Mesenchymal stem cell (in vitro differentiated cells and primary cell): ENCODE data around the gene SORCS1.

Source experiments
- DNase-seq: peaks from one replicate; pipeline ENCODE4 v3.0.0-alpha.2; 2013
- H2AFZ ChIP-seq: one replicate; pipeline ENCODE4 v1.6.1; 2013; ENCODE audit warnings: low read depth, mild to moderate bottlenecking, control low read depth, inconsistent platforms, low read length, moderate library complexity
- H2AK5ac ChIP-seq: 2 replicates; pipeline ENCODE4 v1.6.1; 2013; ENCODE audit warnings: low read length, moderate library complexity, mild to moderate bottlenecking, inconsistent platforms; ENCODE audit not compliant: severe bottlenecking
- H2BK120ac ChIP-seq: one replicate; pipeline ENCODE4 v1.6.1; 2013; ENCODE audit warnings: low read depth, mild to moderate bottlenecking, inconsistent platforms, low read length, moderate library complexity
- H2BK12ac ChIP-seq, 2 experiments: one replicate each; pipeline ENCODE4 v1.6.1; 2013; ENCODE audit warnings: inconsistent platforms in 2 of 2, low read length in 2 of 2, mild to moderate bottlenecking in 2 of 2, moderate library complexity in 2 of 2, control low read depth in 1 of 2
- H2BK15ac ChIP-seq: one replicate; pipeline ENCODE4 v1.6.1; 2013; ENCODE audit warnings: mild to moderate bottlenecking, low read depth, inconsistent platforms; ENCODE audit not compliant: poor library complexity, severe bottlenecking
- H2BK5ac ChIP-seq: 2 replicates; pipeline ENCODE4 v1.6.1; 2013; ENCODE audit warnings: low read depth, mild to moderate bottlenecking, low read length, control low read depth, inconsistent platforms; ENCODE audit not compliant: poor library complexity, severe bottlenecking
- H3K14ac ChIP-seq, 2 experiments: one replicate each; pipeline ENCODE4 v1.6.1; 2013; ENCODE audit warnings: inconsistent platforms in 2 of 2, low read length in 2 of 2, control low read depth in 1 of 2, mild to moderate bottlenecking in 1 of 2, moderate library complexity in 1 of 2
- H3K18ac ChIP-seq, 2 experiments: one replicate each; pipeline ENCODE4 v1.6.1; 2013; ENCODE audit warnings: inconsistent platforms in 2 of 2, low read length in 2 of 2, control low read depth in 1 of 2, low read depth in 1 of 2, mild to moderate bottlenecking in 1 of 2
- H3K23ac ChIP-seq, 2 experiments: one replicate each; pipeline ENCODE4 v1.6.1; 2013; ENCODE audit warnings: inconsistent platforms in 2 of 2, low read length in 2 of 2, mild to moderate bottlenecking in 2 of 2, moderate library complexity in 2 of 2, control low read depth in 1 of 2
- H3K27ac ChIP-seq: 2 replicates; pipeline ENCODE4 v1.5.1; 2013; ENCODE audit warnings: mild to moderate bottlenecking, moderate library complexity, low read length, control low read depth, inconsistent platforms; ENCODE audit not compliant: poor library complexity, severe bottlenecking
- H3K27me3 ChIP-seq, 2 experiments: 2 replicates each; pipeline versions ENCODE4 v1.6.1 to v1.7.0; 2013; ENCODE audit warnings: low read length in 2 of 2, mild to moderate bottlenecking in 2 of 2, moderate library complexity in 2 of 2, control low read depth in 1 of 2, inconsistent platforms in 1 of 2; ENCODE audit not compliant: control insufficient read depth in 1 of 2, insufficient read depth in 1 of 2
- H3K36me3 ChIP-seq, 2 experiments: 2 replicates each; pipeline versions ENCODE4 v1.6.1 to v1.7.0; 2013; ENCODE audit warnings: low read length in 2 of 2, control low read depth in 1 of 2, inconsistent platforms in 1 of 2, low read depth in 1 of 2, mild to moderate bottlenecking in 1 of 2; ENCODE audit not compliant: insufficient read depth in 2 of 2, control insufficient read depth in 1 of 2
- H3K4ac ChIP-seq, 2 experiments: one replicate each; pipeline ENCODE4 v1.6.1; 2013; ENCODE audit warnings: inconsistent platforms in 2 of 2, low read length in 2 of 2, mild to moderate bottlenecking in 2 of 2, moderate library complexity in 2 of 2, control low read depth in 1 of 2, low read depth in 1 of 2
- H3K4me1 ChIP-seq: 2 replicates; pipeline ENCODE4 v1.6.1; 2013; ENCODE audit warnings: low read depth, low read length, control low read depth; ENCODE audit not compliant: control insufficient read depth, insufficient read depth
- H3K4me2 ChIP-seq: 2 replicates; pipeline ENCODE4 v1.6.1; 2013; ENCODE audit warnings: low read length, mild to moderate bottlenecking, inconsistent platforms; ENCODE audit not compliant: poor library complexity, severe bottlenecking
- H3K4me3 ChIP-seq, 2 experiments: 2 replicates each; pipeline versions ENCODE4 v1.5.1 to v1.7.0; 2013; ENCODE audit warnings: low read length in 2 of 2, mild to moderate bottlenecking in 2 of 2, control low read depth in 1 of 2, low read depth in 1 of 2; ENCODE audit not compliant: insufficient read depth in 1 of 2
- H3K79me1 ChIP-seq: replicated peaks from 2 replicates; pipeline ENCODE4 v1.6.1; 2013; ENCODE audit warnings: mild to moderate bottlenecking, control low read depth, low read length, inconsistent platforms; ENCODE audit not compliant: poor library complexity, severe bottlenecking
- H3K9ac ChIP-seq: 2 replicates; pipeline ENCODE4 v1.7.0; 2013; ENCODE audit warnings: mild to moderate bottlenecking, low read length, moderate library complexity
- H3K9me3 ChIP-seq: 2 replicates; pipeline ENCODE4 v1.7.0; 2013; ENCODE audit warnings: mild to moderate bottlenecking, low read length; ENCODE audit not compliant: control insufficient read depth
- H4K8ac ChIP-seq: one replicate; pipeline ENCODE4 v1.6.1; 2013; ENCODE audit warnings: inconsistent platforms, mild to moderate bottlenecking, low read length, moderate library complexity
- H4K91ac ChIP-seq: one replicate; pipeline ENCODE4 v1.6.1; 2013; ENCODE audit warnings: mild to moderate bottlenecking, low read length, inconsistent platforms
- WGBS: methylation state at CpG from one replicate; pipeline ENCODE4 v1.1.7; 2013; ENCODE audit warnings: mixed read lengths; 5-methylcytosine and 5-hydroxymethylcytosine counted together

SORCS1 gene

GRCh38 chr10:106972381-106972780 is 192.1 kb downstream of the SORCS1 start:
- H4K91ac ChIP-seq: no peak overlapping the region
- H3K18ac ChIP-seq: no peak overlapping the region
- no peak overlapping the region for H3K23ac ChIP-seq
- no peak overlapping the region for H2AFZ ChIP-seq
- H4K8ac ChIP-seq: no peak overlapping the region
- H3K9me3 ChIP-seq: no peaks in the 10 kb centered on the region
- H3K9ac ChIP-seq: no peak overlapping the region
- no peak overlapping the region for H3K14ac ChIP-seq
- H3K27me3 ChIP-seq: no peaks in the 10 kb centered on the region
- H2BK12ac ChIP-seq: no peak overlapping the region
- no CpG with 5 or more reads among the region's 2 CpGs for WGBS
- H3K4ac ChIP-seq: no peak overlapping the region
- no peak overlapping the region for H3K4me3 ChIP-seq
- H3K4me1 ChIP-seq: no peaks in the 10 kb centered on the region
- H3K79me1 ChIP-seq: no peaks in the 10 kb centered on the region
- no peak overlapping the region for H2AK5ac ChIP-seq
- DNase-seq: no peak
- no peaks in the 10 kb centered on the region for H3K36me3 ChIP-seq
- H3K27ac ChIP-seq: no peak overlapping the region
- H2BK120ac ChIP-seq: no peak overlapping the region
- H2BK15ac ChIP-seq: no peak overlapping the region
- H2BK5ac ChIP-seq: no peak overlapping the region
- no peak overlapping the region for H3K4me2 ChIP-seq

DNA sequence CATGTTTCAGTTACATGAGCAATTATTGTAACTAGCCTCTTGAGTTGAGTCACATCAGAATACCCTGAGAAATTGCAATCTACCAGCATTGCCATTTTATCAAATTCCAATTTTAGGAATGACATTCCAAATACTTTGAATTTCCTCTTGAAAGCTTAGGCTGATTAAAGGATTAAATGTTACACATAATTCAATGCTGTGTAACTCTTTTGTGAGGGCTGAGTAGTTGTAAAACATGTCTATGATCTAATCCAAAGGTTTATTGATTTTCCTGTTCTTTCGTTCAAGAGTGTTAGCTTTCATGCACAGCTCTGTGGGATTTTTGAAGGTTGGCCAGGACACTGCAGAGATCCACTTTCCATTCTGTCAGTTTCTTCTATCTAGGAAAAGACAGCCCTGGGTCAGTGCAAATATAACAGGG is 193.1 kb downstream of the SORCS1 start:
- no peaks in the 10 kb centered on the region for H3K4me1 ChIP-seq
- H2AFZ ChIP-seq: no peak overlapping the region
- no peak overlapping the region for H3K14ac ChIP-seq
- no peak overlapping the region for H2AK5ac ChIP-seq
- H2BK120ac ChIP-seq: no peak overlapping the region
- H4K91ac ChIP-seq: no peak overlapping the region
- WGBS: 73% methylated on average over 1 of the region's 1 CpG
- H3K27me3 ChIP-seq: no peaks in the 10 kb centered on the region
- no peaks in the 10 kb centered on the region for H3K36me3 ChIP-seq
- H3K9me3 ChIP-seq: no peaks in the 10 kb centered on the region
- no peak overlapping the region for H3K23ac ChIP-seq
- H3K4me3 ChIP-seq: no peak overlapping the region
- no peak overlapping the region for H3K18ac ChIP-seq
- no peak for DNase-seq
- no peak overlapping the region for H2BK5ac ChIP-seq
- H3K9ac ChIP-seq: no peak overlapping the region
- no peaks in the 10 kb centered on the region for H3K79me1 ChIP-seq
- no peak overlapping the region for H3K4ac ChIP-seq
- no peak overlapping the region for H3K27ac ChIP-seq
- no peak overlapping the region for H2BK15ac ChIP-seq
- no peak overlapping the region for H4K8ac ChIP-seq
- no peak overlapping the region for H2BK12ac ChIP-seq
- no peak overlapping the region for H3K4me2 ChIP-seq

DNA sequence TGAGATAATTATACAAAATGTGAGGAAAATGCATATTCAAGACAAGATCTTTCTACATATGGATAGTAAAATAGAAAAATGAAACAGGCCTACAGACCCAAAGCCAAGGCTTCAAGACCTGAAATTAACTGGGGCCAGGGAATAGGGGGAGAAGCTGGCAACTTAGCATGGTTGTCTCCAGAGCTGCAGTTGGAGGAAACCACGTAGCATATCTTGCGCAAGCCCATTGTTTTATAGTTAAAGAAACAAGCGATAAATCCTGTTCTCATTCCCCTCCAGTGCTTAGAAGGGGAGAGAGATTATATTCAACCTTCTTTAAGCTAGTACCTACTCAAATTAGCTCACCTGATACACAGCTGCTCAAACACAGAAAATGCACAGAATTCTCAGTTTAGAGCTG is 197.1 kb downstream of the SORCS1 start:
- Histone ChIP-seq H3K9me3 (no peaks in the 10 kb centered on the region), H3K14ac (no peak overlapping the region), H2BK15ac (no peak overlapping the region), H3K4me2 (no peak overlapping the region), H2BK12ac (no peak overlapping the region), H4K8ac (no peak overlapping the region), H3K27me3 (no peaks in the 10 kb centered on the region), H3K4ac (no peak overlapping the region), H3K23ac (no peak overlapping the region), H3K9ac (no peak overlapping the region), H3K4me3 (no peak overlapping the region), H2AK5ac (no peak overlapping the region), H3K4me1 (no peaks in the 10 kb centered on the region), H2AFZ (no peak overlapping the region), H3K27ac (no peak overlapping the region), H3K79me1 (no peaks in the 10 kb centered on the region), H2BK5ac (no peak overlapping the region), H3K36me3 (no peaks in the 10 kb centered on the region), H3K18ac (no peak overlapping the region), H2BK120ac (no peak overlapping the region), H4K91ac (no peak overlapping the region)
- no peak for DNase-seq
- 78% methylated on average over 3 of the region's 3 CpGs for WGBS

DNA sequence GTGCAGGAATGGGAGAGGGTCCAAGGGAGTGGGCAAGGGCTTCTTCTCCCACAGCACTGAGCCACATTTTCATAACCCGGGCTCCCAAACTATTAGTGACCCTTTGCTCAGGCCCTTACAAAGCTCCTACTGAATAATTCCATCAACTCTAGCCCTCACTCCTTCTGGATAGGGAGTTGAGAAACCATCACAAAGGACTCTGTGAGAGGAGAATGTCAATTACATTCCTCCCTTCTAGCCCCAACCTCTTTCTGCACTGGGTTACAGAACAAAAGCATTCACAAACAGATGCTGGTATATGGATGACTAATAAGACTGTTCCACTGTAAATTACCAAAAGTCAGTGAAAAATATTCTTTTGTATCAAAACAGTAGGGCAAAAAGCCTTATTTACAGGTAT is 203.7 kb downstream of the SORCS1 start:
- no peaks in the 10 kb centered on the region for H3K36me3 ChIP-seq
- H3K9me3 ChIP-seq: no peaks in the 10 kb centered on the region
- no CpG with 5 or more reads among the region's 1 CpG for WGBS
- no peak overlapping the region for H3K23ac ChIP-seq
- H3K4ac ChIP-seq: no peak overlapping the region
- DNase-seq: no peak
- H2BK5ac ChIP-seq: no peak overlapping the region
- no peak overlapping the region for H3K4me3 ChIP-seq
- H2AK5ac ChIP-seq: no peak overlapping the region
- H3K4me2 ChIP-seq: no peak overlapping the region
- H3K9ac ChIP-seq: no peak overlapping the region
- H3K27me3 ChIP-seq: no peaks in the 10 kb centered on the region
- H2BK120ac ChIP-seq: no peak overlapping the region
- H3K27ac ChIP-seq: no peak overlapping the region
- no peaks in the 10 kb centered on the region for H3K79me1 ChIP-seq
- H2BK12ac ChIP-seq: no peak overlapping the region
- H4K91ac ChIP-seq: no peak overlapping the region
- H3K18ac ChIP-seq: no peak overlapping the region
- H3K4me1 ChIP-seq: no peaks in the 10 kb centered on the region
- no peak overlapping the region for H3K14ac ChIP-seq
- H4K8ac ChIP-seq: no peak overlapping the region
- no peak overlapping the region for H2AFZ ChIP-seq
- no peak overlapping the region for H2BK15ac ChIP-seq
